GM21390 (cell line): ENCODE measurements around the gene EIF4A3.
A peak's percentile ranks its signal among the peaks of the same experiment; 100 is the strongest.
"Not testable (repeated sequence)": the region's sequence is repeated elsewhere in the genome, so short reads cannot be mapped to it uniquely, and the experiment has no call there.

Source experiments
- ATAC-seq: cut with Tn5 transposase; IDR thresholded peaks from one replicate; pipeline ENCODE4 v1.9.1; 2021; ENCODE audit not compliant: unreplicated experiment

Gene EIF4A3

DNA sequence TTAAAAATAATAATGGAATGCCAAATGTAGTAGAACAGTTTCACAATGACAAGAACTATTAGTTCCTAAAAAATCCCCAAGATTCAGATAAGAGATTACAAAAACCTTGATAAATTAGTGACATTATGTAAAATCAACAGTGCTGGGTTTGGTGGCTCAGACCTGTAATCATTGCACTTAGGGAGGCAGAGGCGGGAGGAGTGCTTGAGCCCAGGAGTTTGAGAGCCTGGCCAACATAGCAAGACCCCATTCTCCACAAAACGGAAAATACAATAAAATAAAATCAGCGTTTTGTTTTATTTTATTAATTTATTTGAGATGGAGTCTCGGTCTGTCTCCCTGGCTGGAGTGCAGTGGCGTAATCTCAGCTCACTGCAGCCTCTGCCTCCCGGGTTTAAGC lies 27.0 kb upstream of the EIF4A3 start:
- no peak for ATAC-seq

GRCh38 chr17:80173126-80173525 lies 26.2 kb upstream of the EIF4A3 start:
- no peak for ATAC-seq

- ATAC-seq, result no peak
These were observed 24.8 kb upstream of the EIF4A3 start for GRCh38 chr17:80171681-80172080.

GRCh38 chr17:80169784-80170500 lies 23.0 kb upstream of the EIF4A3 start, which contains the start of gene CARD14:
Gene CARD14, plus strand, starts transcription at chr17:80170030. Its CDS starts 11,409 bp downstream, at chr17:80181439.
- ATAC-seq, result no peak

DNA sequence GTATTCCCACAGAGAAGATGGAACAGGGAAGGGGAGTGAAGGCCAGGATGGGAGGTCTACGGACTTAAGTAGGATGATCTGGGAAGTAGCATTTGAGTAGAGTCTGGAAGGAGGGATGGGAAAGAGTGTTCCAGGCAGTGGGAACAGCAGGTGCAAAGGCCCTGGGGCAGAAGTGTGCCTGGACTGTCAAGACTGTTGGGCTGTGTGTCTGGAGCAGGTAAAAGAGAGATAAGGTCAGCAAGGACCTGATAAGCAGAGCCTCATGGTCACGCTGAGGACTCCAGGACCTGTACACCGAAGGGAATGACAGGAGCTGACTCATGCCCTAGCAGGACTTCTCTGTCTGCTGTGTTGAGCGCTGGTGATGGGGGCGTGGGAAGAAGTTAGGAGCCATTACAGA lies 22.2 kb upstream of the EIF4A3 start:
- ATAC-seq, result no peak

GRCh38 chr17:80168371-80168770 lies 21.4 kb upstream of the EIF4A3 start:
- ATAC-seq, result no peak

GRCh38 chr17:80166446-80166845 lies 19.5 kb upstream of the EIF4A3 start:
- no peak for ATAC-seq

DNA sequence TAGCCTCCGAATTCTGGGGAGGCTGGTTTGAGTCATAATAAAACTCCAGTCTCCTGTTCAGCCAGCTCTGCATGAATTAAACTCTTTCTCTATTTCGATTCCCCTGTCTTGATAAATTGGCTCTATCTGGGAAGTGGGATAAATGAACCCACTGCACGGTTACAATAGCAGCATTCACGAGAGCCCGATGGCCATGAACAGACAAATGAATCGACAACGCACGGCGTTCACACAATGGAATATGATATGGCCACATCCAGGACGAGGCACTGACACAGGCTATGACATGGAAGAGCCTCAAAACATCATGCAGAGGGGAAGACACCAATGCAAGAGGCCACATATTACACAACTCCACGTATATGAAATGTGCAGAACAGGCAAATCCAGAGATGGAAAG lies 17.3 kb upstream of the EIF4A3 start:
- ATAC-seq, result no peak

- ATAC-seq, result no peak
These were observed 16.4 kb upstream of the EIF4A3 start for GRCh38 chr17:80163336-80163735.

DNA sequence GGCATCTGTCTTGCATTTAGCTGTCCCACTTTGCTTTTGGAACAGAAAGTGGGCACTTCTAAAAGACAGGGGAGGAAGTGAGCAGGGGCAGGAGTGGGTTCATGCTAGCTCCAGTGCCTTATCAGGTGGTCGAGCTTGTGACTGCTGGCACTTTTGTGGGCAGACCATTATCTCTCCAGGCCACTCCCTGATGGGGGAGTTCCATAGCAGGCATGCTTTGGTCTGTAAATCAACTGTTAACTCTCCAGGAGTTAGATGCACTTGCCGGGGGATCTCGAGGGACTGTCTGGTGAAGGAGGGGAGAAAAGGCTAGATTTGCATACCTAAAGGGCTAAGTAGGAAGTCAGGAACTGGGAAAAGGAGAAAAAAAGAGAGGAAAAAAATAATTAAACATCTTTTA lies 13.6 kb upstream of the EIF4A3 start:
- ATAC-seq, result no peak

GRCh38 chr17:80158846-80159245 lies 11.9 kb upstream of the EIF4A3 start:
- ATAC-seq, result no peak

- not testable (repeated sequence) for ATAC-seq
These were observed 8.7 kb upstream of the EIF4A3 start for GRCh38 chr17:80155600-80155999.

- no peak for ATAC-seq
These were observed 7.2 kb upstream of the EIF4A3 start for GRCh38 chr17:80154166-80154565.

GRCh38 chr17:80153004-80153403 lies 6.1 kb upstream of the EIF4A3 start:
- no peak for ATAC-seq

DNA sequence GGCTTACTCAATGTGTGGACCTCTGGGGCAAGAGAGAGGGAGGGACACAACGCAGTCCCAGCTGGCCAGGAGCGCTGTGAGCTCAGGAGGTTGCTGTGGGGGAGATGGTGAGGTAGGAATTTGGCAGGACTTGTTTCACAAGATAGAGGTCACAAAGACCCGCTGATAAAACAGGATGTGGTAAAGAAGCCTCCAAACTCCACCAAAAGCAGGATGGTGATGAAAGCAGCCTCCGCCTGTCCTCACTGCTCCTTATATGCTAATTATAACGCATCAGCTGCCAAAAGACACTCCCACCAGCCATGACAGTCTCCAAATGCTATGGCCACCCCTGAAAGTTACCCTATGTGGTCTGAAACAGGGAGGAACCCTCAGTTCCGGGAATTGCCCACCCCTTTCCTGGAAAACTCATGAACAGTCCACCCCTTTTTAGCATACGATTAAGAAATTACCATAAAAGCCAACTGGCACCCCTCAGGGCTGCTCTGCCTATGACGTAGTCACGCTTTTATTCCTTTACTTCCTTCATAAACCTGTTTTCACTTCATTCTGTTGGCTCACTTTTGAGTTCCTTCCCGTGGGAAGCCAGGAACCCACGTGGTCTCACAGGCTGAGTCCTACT lies 5.3 kb upstream of the EIF4A3 start:
- ATAC-seq, result no peak

DNA sequence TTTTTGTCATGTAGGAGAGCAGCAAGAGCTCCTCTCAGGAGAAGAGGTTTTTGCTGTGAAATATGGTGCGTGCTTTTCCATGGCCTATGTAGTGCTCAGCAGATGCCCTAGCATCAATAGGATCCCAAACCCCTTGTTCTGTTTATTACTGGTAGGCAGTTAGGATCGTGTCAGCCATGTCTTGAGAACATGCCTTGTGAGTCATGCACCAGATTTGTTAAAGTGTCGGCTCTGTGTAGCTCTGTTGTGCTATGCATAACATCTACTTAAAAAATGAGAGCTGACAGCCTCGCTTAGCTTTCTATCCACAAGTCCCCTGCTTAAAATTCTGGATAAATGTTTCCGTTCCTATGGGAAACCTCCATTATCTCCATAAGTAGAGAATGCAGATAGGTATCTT lies 4.4 kb upstream of the EIF4A3 start:
- ATAC-seq, result no peak

DNA sequence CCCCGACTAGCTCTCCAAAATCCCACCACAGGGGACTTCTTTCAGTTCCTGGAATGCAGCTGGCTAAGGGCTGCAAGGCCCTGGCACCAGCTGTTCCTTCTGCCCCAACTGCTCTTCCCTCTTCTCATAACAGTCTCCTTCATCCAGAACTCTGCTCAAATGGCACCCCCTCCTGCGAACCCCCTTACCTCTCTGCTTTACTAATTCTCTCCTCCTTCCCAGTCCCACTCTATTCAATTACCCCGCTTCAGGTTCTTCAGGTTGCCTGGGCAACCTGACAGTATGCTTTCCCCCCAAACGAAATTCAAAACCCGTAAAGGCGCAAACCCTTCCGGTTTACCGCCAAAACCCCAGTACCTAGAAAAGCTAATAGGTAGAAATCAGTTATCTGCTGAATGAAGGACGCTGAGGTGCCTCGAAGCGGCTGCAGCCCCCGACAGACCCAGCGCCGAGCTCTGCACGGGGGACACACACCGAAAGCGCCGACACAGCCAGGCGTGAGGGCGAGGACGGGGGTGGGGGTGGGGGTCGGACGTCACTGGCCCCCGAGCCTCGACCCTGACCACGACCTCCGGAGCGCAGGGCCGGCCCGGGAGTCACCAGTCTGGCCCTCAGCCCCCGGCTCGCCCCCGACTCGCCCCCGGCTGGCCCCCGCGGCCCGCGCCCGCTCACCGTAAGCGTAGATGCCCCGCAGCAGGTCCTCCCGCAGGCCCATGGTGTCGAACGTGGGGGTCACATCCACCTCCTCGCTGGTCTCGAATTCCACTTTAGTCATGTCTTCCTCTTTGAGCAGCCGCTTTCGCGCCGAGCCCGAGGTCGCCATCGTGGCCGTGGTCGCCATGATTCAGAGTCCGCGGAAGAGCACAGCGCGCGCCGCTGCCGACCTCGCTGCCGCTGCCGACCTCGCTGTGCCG lies 550 bp downstream of the EIF4A3 start:
- ATAC-seq, result peak; percentile 9

- ATAC-seq, result no peak
These were observed 1.6 kb downstream of the EIF4A3 start for GRCh38 chr17:80145076-80146075.

DNA sequence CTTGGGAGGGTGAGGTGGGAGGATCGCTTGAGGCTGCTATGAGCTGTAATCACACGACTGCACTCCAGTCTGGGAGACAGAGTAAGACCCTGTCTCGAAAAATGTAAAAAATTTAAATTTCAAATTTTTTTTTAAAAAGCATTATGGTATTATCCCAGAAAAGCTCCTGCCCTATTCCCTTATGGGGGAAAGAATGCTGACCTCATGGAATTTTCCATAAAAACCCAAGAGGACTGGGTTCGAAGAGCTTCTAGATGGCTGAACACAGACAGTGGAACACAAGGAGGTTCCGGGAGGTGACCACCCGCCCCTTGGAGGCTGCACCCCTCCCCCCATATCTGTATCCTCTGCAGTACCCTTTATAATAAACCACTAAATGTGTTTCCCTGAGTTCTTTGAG lies 4.0 kb downstream of the EIF4A3 start:
- ATAC-seq, result no peak

- ATAC-seq, result no peak
These were observed 5.3 kb downstream of the EIF4A3 start for GRCh38 chr17:80141463-80142165.
